22Rv1 (cell line): ENCODE results near the gene LDLRAD2.
"Not testable (repeated sequence)": the region's sequence is repeated elsewhere in the genome, so short reads cannot be mapped to it uniquely, and the experiment has no call there.

Source experiments
- H3K27ac ChIP-seq: fragments of 450-650 bp; 2 replicates; pipeline ENCODE4 v1.5.1; 2017
- CTCF ChIP-seq: fragments of 450-650 bp; IDR thresholded peaks from 2 replicates; pipeline ENCODE4 v1.5.1; 2017; ENCODE audit warnings: mild to moderate bottlenecking
- ZFX ChIP-seq: fragments of 450-650 bp; IDR thresholded peaks from 2 replicates; pipeline ENCODE4 v1.6.1; 2017; ENCODE audit warnings: antibody characterized with exemption, borderline replicate concordance

The LDLRAD2 gene

GRCh38 chr1:21811875-21812305, at the start of gene LDLRAD2:
LDLRAD2 (plus strand) TSS chr1:21812265; CDS start chr1:21812452, 187 bp downstream.
- no peak within 1 kb of the TSS for H3K27ac ChIP-seq
- TF ChIP-seq CTCF (no peak), ZFX (no peak)

GRCh38 chr1:21763236-21763635, 48.8 kb upstream of the LDLRAD2 start:
- TF ChIP-seq CTCF, result no peak
- TF ChIP-seq ZFX, result no peak

GRCh38 chr1:21763694-21764419, 48.2 kb upstream of the LDLRAD2 start:
- no peak for TF ChIP-seq CTCF
- no peak for TF ChIP-seq ZFX
- no peak overlapping the region for H3K27ac ChIP-seq

More at GRCh38 chr1:21763236-21763635, 48.8 kb upstream of the LDLRAD2 start:
- H3K27ac ChIP-seq, result no peak overlapping the region

GRCh38 chr1:21764615-21765423, 47.2 kb upstream of the LDLRAD2 start:
- H3K27ac ChIP-seq, result no peak overlapping the region
- TF ChIP-seq CTCF, result no peak
- TF ChIP-seq ZFX, result no peak

- no peak overlapping the region for H3K27ac ChIP-seq
- TF ChIP-seq CTCF, result no peak
These were observed 45.9 kb upstream of the LDLRAD2 start for GRCh38 chr1:21766210-21766609.

GRCh38 chr1:21767106-21767505, 45.0 kb upstream of the LDLRAD2 start:
- not testable (repeated sequence) for H3K27ac ChIP-seq

- no peak for TF ChIP-seq ZFX
- no peak for TF ChIP-seq CTCF
- no peak overlapping the region for H3K27ac ChIP-seq
These were observed 41.9 kb upstream of the LDLRAD2 start for GRCh38 chr1:21770201-21770600.

- not testable (repeated sequence) for H3K27ac ChIP-seq
These were observed 41.5 kb upstream of the LDLRAD2 start for GRCh38 chr1:21770602-21771001.

- H3K27ac ChIP-seq, result not testable (repeated sequence)
These were observed 40.4 kb upstream of the LDLRAD2 start for GRCh38 chr1:21771672-21772071.
